ENCODE measurements around the gene LGR5. TPM values are rescaled to one million over a fixed set of nuclear protein-coding genes. Genes with fewer than 3 reads are reported as not detected.

LGR5 gene
- total RNA-seq, 1 experiment from 2014 or later, result not detected

GRCh38 chr12:71599210-71599609, 159.6 kb downstream of the LGR5 start:
- TF ChIP-seq JUND (IDR thresholded peaks at IDR 0.05) (no peak), CBX3 (IDR thresholded peaks at IDR 0.05; ENCODE audit: low read depth) (no peak), YY1 (IDR thresholded peaks at IDR 0.05; ENCODE audit: extremely low read depth, insufficient replicate concordance, low read depth, low read length) (no peak), EGR1 (IDR thresholded peaks at IDR 0.05; ENCODE audit: low read depth) (no peak), ELF1 (IDR thresholded peaks at IDR 0.05; ENCODE audit: borderline replicate concordance, low read depth) (no peak), SP1 (IDR thresholded peaks at IDR 0.05; ENCODE audit: low read depth) (no peak)
- TF ChIP-seq, protein P1, sequence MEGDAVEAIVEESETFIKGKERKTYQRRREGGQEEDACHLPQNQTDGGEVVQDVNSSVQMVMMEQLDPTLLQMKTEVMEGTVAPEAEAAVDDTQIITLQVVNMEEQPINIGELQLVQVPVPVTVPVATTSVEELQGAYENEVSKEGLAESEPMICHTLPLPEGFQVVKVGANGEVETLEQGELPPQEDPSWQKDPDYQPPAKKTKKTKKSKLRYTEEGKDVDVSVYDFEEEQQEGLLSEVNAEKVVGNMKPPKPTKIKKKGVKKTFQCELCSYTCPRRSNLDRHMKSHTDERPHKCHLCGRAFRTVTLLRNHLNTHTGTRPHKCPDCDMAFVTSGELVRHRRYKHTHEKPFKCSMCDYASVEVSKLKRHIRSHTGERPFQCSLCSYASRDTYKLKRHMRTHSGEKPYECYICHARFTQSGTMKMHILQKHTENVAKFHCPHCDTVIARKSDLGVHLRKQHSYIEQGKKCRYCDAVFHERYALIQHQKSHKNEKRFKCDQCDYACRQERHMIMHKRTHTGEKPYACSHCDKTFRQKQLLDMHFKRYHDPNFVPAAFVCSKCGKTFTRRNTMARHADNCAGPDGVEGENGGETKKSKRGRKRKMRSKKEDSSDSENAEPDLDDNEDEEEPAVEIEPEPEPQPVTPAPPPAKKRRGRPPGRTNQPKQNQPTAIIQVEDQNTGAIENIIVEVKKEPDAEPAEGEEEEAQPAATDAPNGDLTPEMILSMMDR (IDR thresholded peaks at IDR 0.05 in 2 of 3, conservative IDR thresholded peaks at IDR 0.05 in 1 of 3; ENCODE audit: borderline replicate concordance in 1 of 3, insufficient read depth in 1 of 3, low read depth in 2 of 3, low read length in 2 of 3), result no peak
- BruUV-seq (replicated peaks), result no TSS peak
- DNase-seq (ENCODE audit: low read depth, low spot score), result no peak
- no peak overlapping the region for H3K27ac ChIP-seq (ENCODE audit: low read depth, low read length)
- no peaks in the 10 kb centered on the region for H3K79me2 ChIP-seq (ENCODE audit: insufficient read depth, low read length)
- no peaks in the 10 kb centered on the region for H3K36me3 ChIP-seq (ENCODE audit: control insufficient read depth in 1 of 2, insufficient read depth in 2 of 2, low read length in 2 of 2)
- ChIA-PET CTCF (no interaction called here), RAD21 (ENCODE audit: low non-redundant PET in 1 of 2, low total read pairs in 2 of 2, uncharacterized antibody in 2 of 2, unreplicated experiment in 2 of 2) (no interaction called here), POLR2A (no interaction called here)
- no peak overlapping the region for H3K9ac ChIP-seq (ENCODE audit: low read length)
- H3K9me3 ChIP-seq (ENCODE audit: control insufficient read depth in 1 of 2, insufficient read depth in 1 of 2, low read depth in 1 of 2, low read length in 2 of 2), result no peaks in the 10 kb centered on the region
- ATAC-seq, result no peak
- no peak overlapping the region for H2AFZ ChIP-seq (ENCODE audit: low read depth, low read length, poor library complexity, severe bottlenecking)
- intact Hi-C loops (cut with micrococcal nuclease), result no loop called here
- no peak overlapping the region for H3K4me2 ChIP-seq (ENCODE audit: low read length)
- H4K20me1 ChIP-seq (ENCODE audit: insufficient read depth), result no peaks in the 10 kb centered on the region
- no peaks in the 10 kb centered on the region for H3K9me2 ChIP-seq (ENCODE audit: insufficient read depth)
- peaks cover 0 to 4% of the 10 kb centered on the region in 2 experiments; a peak in 1 of 4 replicates for H3K4me1 ChIP-seq (ENCODE audit: control insufficient read depth in 1 of 2, insufficient read depth in 2 of 2, low read length in 2 of 2)
- no peaks in the 10 kb centered on the region for H3K27me3 ChIP-seq (ENCODE audit: insufficient read depth, low read length)
- no peak overlapping the region for H3K4me3 ChIP-seq (replicated peaks in 1 of 2; ENCODE audit: low read depth in 1 of 2, low read length in 2 of 2)

DNA sequence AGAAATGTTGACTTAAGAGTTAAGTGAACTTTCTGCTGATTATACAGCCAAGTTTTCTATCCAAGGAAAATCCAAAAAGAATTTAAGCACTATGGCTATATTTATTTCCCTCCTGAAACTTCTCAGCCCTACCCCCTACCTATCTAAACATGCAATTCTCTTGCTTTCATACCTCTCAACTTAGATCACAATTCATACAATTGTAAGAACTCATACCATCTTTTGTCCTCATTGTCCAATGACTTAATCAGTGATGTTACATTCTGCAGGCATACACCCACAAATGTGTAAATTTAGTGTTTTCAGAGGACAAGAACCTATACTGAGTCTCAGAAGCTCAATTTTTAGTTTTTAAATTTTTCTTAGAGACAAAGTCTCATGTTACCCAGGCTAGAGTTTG, 161.9 kb downstream of the LGR5 start:
- H2AFZ ChIP-seq (ENCODE audit: low read depth, low read length, poor library complexity, severe bottlenecking), result no peak overlapping the region
- ATAC-seq, result no peak
- no peak for DNase-seq (ENCODE audit: low read depth, low spot score)
- no TSS peak for BruUV-seq (replicated peaks)
- no peaks in the 10 kb centered on the region for H3K36me3 ChIP-seq (ENCODE audit: control insufficient read depth in 1 of 2, insufficient read depth in 2 of 2, low read length in 2 of 2)
- no peak overlapping the region for H3K9ac ChIP-seq (ENCODE audit: low read length)
- CTCF ChIA-PET, result no interaction called here
- intact Hi-C loops (cut with micrococcal nuclease), result no loop called here
- H3K4me1 ChIP-seq (ENCODE audit: control insufficient read depth in 1 of 2, insufficient read depth in 2 of 2, low read length in 2 of 2), result no peaks in the 10 kb centered on the region
- H3K27ac ChIP-seq (ENCODE audit: low read depth, low read length), result no peak overlapping the region
- H3K4me3 ChIP-seq (replicated peaks in 1 of 2; ENCODE audit: low read depth in 1 of 2, low read length in 2 of 2), result no peak overlapping the region
- no peaks in the 10 kb centered on the region for H4K20me1 ChIP-seq (ENCODE audit: insufficient read depth)
- POLR2A ChIA-PET, result no interaction called here
- TF ChIP-seq EGR1 (IDR thresholded peaks at IDR 0.05; ENCODE audit: low read depth), result no peak
- H3K79me2 ChIP-seq (ENCODE audit: insufficient read depth, low read length), result no peaks in the 10 kb centered on the region
- H3K27me3 ChIP-seq (ENCODE audit: insufficient read depth, low read length), result no peaks in the 10 kb centered on the region
- H3K9me3 ChIP-seq (ENCODE audit: control insufficient read depth in 1 of 2, insufficient read depth in 1 of 2, low read depth in 1 of 2, low read length in 2 of 2), result no peaks in the 10 kb centered on the region
- no peak overlapping the region for H3K4me2 ChIP-seq (ENCODE audit: low read length)
- no peaks in the 10 kb centered on the region for H3K9me2 ChIP-seq (ENCODE audit: insufficient read depth)
- RAD21 ChIA-PET (ENCODE audit: low non-redundant PET in 1 of 2, low total read pairs in 2 of 2, uncharacterized antibody in 2 of 2, unreplicated experiment in 2 of 2), result no interaction called here
